Astrocyte (in vitro differentiated cells and primary cell): ENCODE measurements around the gene CA7.

Source experiments
- EZH2 ChIP-seq: IDR thresholded peaks from 2 replicates; pipeline ENCODE4 v1.6.1; 2012; ENCODE audit warnings: mild to moderate bottlenecking, low read length, inconsistent platforms; ENCODE audit not compliant: insufficient read depth
- TF ChIP-seq, protein P1 (sequence below): IDR thresholded peaks from 2 replicates; pipeline ENCODE4 v1.5.1; 2011; ENCODE audit warnings: low read depth, mild to moderate bottlenecking, inconsistent platforms, low read length, moderate library complexity; ENCODE audit not compliant: insufficient read depth

DNA sequence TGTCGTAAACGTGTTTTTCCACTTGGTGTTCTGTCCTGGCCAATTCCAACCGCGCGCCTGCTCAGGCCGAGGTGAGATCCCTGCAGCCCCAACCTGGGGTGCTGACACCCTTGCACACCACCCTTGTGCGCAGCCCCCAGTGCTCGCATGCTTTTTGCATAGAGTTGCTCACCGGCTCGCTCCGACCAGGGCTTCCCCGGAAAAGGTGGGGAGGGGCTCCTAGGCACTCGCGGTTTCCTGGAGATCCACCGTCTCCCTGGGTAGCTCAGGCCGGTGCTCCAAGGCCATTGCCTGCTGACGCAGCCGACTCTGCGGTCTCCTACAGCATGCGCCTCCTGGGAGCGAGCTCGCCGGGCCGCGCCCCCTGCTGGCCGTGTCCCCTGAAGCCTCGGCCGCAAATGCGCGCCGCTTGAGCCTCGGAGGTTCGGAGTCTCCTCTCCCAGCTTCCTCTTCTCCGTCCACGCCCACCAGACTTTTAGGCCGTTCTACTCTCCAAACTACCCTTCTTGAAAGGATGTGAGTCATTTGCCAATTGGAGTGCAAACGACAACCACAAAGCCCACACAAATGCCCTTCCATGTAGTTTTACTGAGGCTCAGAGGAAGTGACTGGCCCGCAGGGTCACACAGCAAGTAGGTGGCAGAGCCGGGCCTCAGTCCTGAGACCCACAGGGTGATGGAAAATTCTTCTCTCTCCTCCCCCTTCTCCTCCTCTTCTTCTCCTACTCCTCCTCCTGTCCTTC is 28.9 kb downstream of the CA7 start:
- TF ChIP-seq, protein P1, sequence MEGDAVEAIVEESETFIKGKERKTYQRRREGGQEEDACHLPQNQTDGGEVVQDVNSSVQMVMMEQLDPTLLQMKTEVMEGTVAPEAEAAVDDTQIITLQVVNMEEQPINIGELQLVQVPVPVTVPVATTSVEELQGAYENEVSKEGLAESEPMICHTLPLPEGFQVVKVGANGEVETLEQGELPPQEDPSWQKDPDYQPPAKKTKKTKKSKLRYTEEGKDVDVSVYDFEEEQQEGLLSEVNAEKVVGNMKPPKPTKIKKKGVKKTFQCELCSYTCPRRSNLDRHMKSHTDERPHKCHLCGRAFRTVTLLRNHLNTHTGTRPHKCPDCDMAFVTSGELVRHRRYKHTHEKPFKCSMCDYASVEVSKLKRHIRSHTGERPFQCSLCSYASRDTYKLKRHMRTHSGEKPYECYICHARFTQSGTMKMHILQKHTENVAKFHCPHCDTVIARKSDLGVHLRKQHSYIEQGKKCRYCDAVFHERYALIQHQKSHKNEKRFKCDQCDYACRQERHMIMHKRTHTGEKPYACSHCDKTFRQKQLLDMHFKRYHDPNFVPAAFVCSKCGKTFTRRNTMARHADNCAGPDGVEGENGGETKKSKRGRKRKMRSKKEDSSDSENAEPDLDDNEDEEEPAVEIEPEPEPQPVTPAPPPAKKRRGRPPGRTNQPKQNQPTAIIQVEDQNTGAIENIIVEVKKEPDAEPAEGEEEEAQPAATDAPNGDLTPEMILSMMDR: peak; percentile 89
- no peak for TF ChIP-seq EZH2
